HEK293T (cell line): ENCODE data around the gene BCR.

Experiments
- BHLHE40 ChIP-seq: fragments of 450-650 bp; IDR thresholded peaks from 2 replicates; pipeline ENCODE4 v1.6.1; 2016; ENCODE audit warnings: mild to moderate bottlenecking, moderate library complexity, borderline replicate concordance
- CTBP1 ChIP-seq: fragments of 450-650 bp; IDR thresholded peaks from 2 replicates; pipeline ENCODE4 v1.6.1; 2016; ENCODE audit warnings: borderline replicate concordance
- ELF4 ChIP-seq: fragments of 450-650 bp; IDR thresholded peaks from 2 replicates; pipeline ENCODE4 v1.6.1; 2017; ENCODE audit warnings: antibody characterized with exemption
- FOXK2 ChIP-seq: fragments of 450-650 bp; IDR thresholded peaks from 2 replicates; pipeline ENCODE4 v1.6.1; 2016; ENCODE audit warnings: mild to moderate bottlenecking
- FOXM1 ChIP-seq: fragments of 450-650 bp; IDR thresholded peaks from 2 replicates; pipeline ENCODE4 v1.6.1; 2017; ENCODE audit warnings: mild to moderate bottlenecking, borderline replicate concordance
- HDGF ChIP-seq: fragments of 450-650 bp; IDR thresholded peaks from 2 replicates; pipeline ENCODE4 v1.6.1; 2017; ENCODE audit warnings: antibody characterized with exemption, borderline replicate concordance
- NFRKB ChIP-seq: fragments of 450-650 bp; IDR thresholded peaks from 2 replicates; pipeline ENCODE4 v1.6.1; 2016; ENCODE audit warnings: mild to moderate bottlenecking, moderate library complexity
- SP1 ChIP-seq: fragments of 450-650 bp; IDR thresholded peaks from 2 replicates; pipeline ENCODE4 v1.6.1; 2017
- SUZ12 ChIP-seq: fragments of 450-650 bp; IDR thresholded peaks from 2 replicates; pipeline ENCODE4 v1.6.1; 2016; ENCODE audit warnings: mild to moderate bottlenecking
- TARDBP ChIP-seq: fragments of 450-650 bp; IDR thresholded peaks from 2 replicates; pipeline ENCODE4 v1.6.1; 2016
- ZNF384 ChIP-seq: fragments of 450-650 bp; IDR thresholded peaks from 2 replicates; pipeline ENCODE4 v1.6.1; 2016
- TF ChIP-seq, protein P1 (sequence below): fragments of 450-650 bp; IDR thresholded peaks from 2 replicates; pipeline ENCODE4 v1.6.1; 2016

DNA sequence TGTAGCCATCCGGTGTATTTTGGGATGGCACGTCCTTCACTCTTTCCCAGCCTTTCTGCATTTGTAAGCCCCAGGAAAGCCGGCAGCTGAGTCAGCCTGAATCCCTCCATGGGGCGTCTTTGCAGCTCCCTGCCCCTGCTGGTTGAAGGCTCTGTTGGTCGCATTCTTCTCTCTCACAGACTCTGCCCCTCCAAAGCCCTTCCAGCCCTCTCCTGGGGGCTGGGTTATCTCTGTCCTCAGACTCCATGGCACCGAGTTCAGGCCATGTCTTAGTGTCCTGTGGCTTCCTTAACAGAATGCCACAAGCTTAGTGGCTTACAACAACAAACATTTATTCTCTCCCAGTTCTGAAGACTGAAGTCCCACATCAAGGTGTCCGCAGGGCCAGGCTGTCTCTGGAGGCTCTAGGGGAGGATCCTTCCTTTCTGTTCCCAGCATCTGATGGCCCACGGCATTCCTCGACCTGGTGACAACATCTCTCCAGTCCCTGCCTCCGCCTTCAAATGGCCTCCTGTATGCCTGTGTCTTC, 62.2 kb downstream of the BCR start:
- TF ChIP-seq FOXM1, result no peak
- no peak for TF ChIP-seq HDGF
- TF ChIP-seq ELF4, result no peak
- no peak for TF ChIP-seq SP1
- TF ChIP-seq SUZ12, result no peak
- no peak for TF ChIP-seq TARDBP
- no peak for TF ChIP-seq FOXK2
- TF ChIP-seq, protein P1, sequence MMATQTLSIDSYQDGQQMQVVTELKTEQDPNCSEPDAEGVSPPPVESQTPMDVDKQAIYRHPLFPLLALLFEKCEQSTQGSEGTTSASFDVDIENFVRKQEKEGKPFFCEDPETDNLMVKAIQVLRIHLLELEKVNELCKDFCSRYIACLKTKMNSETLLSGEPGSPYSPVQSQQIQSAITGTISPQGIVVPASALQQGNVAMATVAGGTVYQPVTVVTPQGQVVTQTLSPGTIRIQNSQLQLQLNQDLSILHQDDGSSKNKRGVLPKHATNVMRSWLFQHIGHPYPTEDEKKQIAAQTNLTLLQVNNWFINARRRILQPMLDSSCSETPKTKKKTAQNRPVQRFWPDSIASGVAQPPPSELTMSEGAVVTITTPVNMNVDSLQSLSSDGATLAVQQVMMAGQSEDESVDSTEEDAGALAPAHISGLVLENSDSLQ, result no peak
- no peak for TF ChIP-seq NFRKB
- TF ChIP-seq CTBP1, result no peak
- TF ChIP-seq BHLHE40, result no peak
- TF ChIP-seq ZNF384, result no peak
